GM12878 (cell line): ENCODE measurements around the gene ZNF618. TPM values are rescaled to one million over a fixed set of nuclear protein-coding genes. Genes with fewer than 3 reads are reported as not detected.

Source experiments
- ATAC-seq: fragments of 200-7000 bp; cut with Tn5 transposase; 3 replicates; pipeline ENCODE4 v1.9.1; 2020; ENCODE audit warnings: mild to moderate bottlenecking, moderate library complexity
- BruUV-seq: library from RNA; stranded (reverse); fragments of 400-500 nt; replicated peaks from 2 replicates; lab custom pipeline; 2021; lab: Mats Ljungman, UMichigan
- CTCF ChIA-PET: fragments of 300-600 bp; sonication (Branson Sonifier 250); formaldehyde crosslinking; extraction: SDS; loops from one replicate; lab custom pipeline; 2021; ENCODE audit warnings: inconsistent platforms; lab: Yijun Ruan, JAX
- POLR2A ChIA-PET: fragments of 350-600 bp; formaldehyde crosslinking; extraction: SDS; loops from one replicate; lab custom pipeline; 2021; ENCODE audit warnings: inconsistent platforms; lab: Charles Lee
- RAD21 ChIA-PET: fragments of 300-600 bp; sonication (Branson Sonifier 250); formaldehyde crosslinking; loops from one replicate; lab custom pipeline; 2023; ENCODE audit warnings: antibody characterized with exemption; ENCODE audit not compliant: unreplicated experiment; lab: Charles Lee
- SMC1A ChIA-PET: fragments of 300-600 bp; sonication (Branson Sonifier 250); formaldehyde crosslinking; loops from one replicate; lab custom pipeline; 2023; ENCODE audit not compliant: unreplicated experiment, uncharacterized antibody; lab: Charles Lee
- DNase-seq: peaks from one replicate; pipeline ENCODE4 v3.0.0-alpha.2; 2011; ENCODE audit warnings: low read depth, low spot score
- FAIRE-seq: peaks from 3 replicates; lab custom pipeline; 2011; peaks lifted over from hg19 to GRCh38; lab: Jason Lieb, UNC
- H2AFZ ChIP-seq: 2 replicates; pipeline ENCODE4 v1.6.0; 2011; ENCODE audit warnings: low read depth, low read length, control low read depth; ENCODE audit not compliant: control insufficient read depth
- H3K27ac ChIP-seq: 2 replicates; pipeline ENCODE4 v1.5.1; 2011; ENCODE audit warnings: control low read depth; ENCODE audit not compliant: control insufficient read depth, insufficient read depth
- H3K27me3 ChIP-seq, 2 experiments: replicated peaks in 1 of 2; 2 replicates each; pipeline versions ENCODE4 v1.6.0 to v1.6.1; 2011; ENCODE audit warnings: low read length in 1 of 2; ENCODE audit not compliant: control insufficient read depth in 2 of 2, insufficient read depth in 2 of 2
- H3K36me3 ChIP-seq, 2 experiments: 2 replicates each; pipeline ENCODE4 v1.5.1; 2011; ENCODE audit warnings: low read length in 1 of 2; ENCODE audit not compliant: control insufficient read depth in 2 of 2, insufficient read depth in 2 of 2
- H3K4me1 ChIP-seq: 2 replicates; pipeline ENCODE4 v1.6.1; 2011; ENCODE audit warnings: mild to moderate bottlenecking, low read length, moderate library complexity, mixed read lengths; ENCODE audit not compliant: control insufficient read depth, insufficient read depth
- H3K4me2 ChIP-seq: 2 replicates; pipeline ENCODE4 v1.6.0; 2011; ENCODE audit warnings: control low read depth; ENCODE audit not compliant: control insufficient read depth, insufficient read depth
- H3K4me3 ChIP-seq: fragments of 200-600 bp; sonication (generic); 2 replicates; pipeline ENCODE4 v1.5.1; 2016
- H3K79me2 ChIP-seq: 2 replicates; pipeline ENCODE4 v1.6.0; 2011; ENCODE audit warnings: low read length; ENCODE audit not compliant: control insufficient read depth, insufficient read depth
- H3K9ac ChIP-seq: 2 replicates; pipeline ENCODE4 v1.8.0; 2011; ENCODE audit warnings: low read length, control low read depth, mixed read lengths; ENCODE audit not compliant: control insufficient read depth, insufficient read depth
- H3K9me3 ChIP-seq: replicated peaks from 3 replicates; pipeline ENCODE4 v1.5.1; 2011; ENCODE audit warnings: mild to moderate bottlenecking, low read length; ENCODE audit not compliant: control insufficient read depth, insufficient read depth
- H4K20me1 ChIP-seq: 2 replicates; pipeline ENCODE4 v1.6.0; 2011; ENCODE audit not compliant: control insufficient read depth, insufficient read depth
- CREM ChIP-seq: IDR thresholded peaks from 2 replicates; pipeline ENCODE4 v1.6.1; 2014; ENCODE audit warnings: antibody characterized with exemption, low read depth
- EED ChIP-seq: sonication (generic); IDR thresholded peaks from 2 replicates; pipeline ENCODE4 v1.6.1; 2016; ENCODE audit warnings: antibody characterized with exemption, low read depth
- FOXK2 ChIP-seq: fragments of 450-650 bp; IDR thresholded peaks from 2 replicates; pipeline ENCODE4 v1.6.1; 2017; ENCODE audit warnings: mild to moderate bottlenecking, moderate library complexity
- HCFC1 ChIP-seq: fragments of 150-350 bp; IDR thresholded peaks from 2 replicates; pipeline ENCODE4 v1.6.1; 2014; ENCODE audit warnings: low read length
- HDAC2 ChIP-seq: fragments of 200-600 bp; sonication (generic); IDR thresholded peaks from 2 replicates; pipeline ENCODE4 v1.6.1; 2017
- IRF3 ChIP-seq: fragments of 450-650 bp; IDR thresholded peaks from 2 replicates; pipeline ENCODE4 v1.6.1; 2014; ENCODE audit warnings: mild to moderate bottlenecking
- JUNB ChIP-seq: IDR thresholded peaks from 2 replicates; pipeline ENCODE4 v1.6.1; 2016; ENCODE audit warnings: antibody characterized with exemption, mild to moderate bottlenecking
- MAX ChIP-seq: IDR thresholded peaks from 2 replicates; pipeline ENCODE4 v1.6.1; 2012; ENCODE audit warnings: low read depth, low read length, improper control_type of control experiment
- PAX5 ChIP-seq: IDR thresholded peaks from 2 replicates; pipeline ENCODE4 v1.6.1; 2011; ENCODE audit warnings: low read depth, low read length, borderline replicate concordance
- PML ChIP-seq: IDR thresholded peaks from 2 replicates; pipeline ENCODE4 v1.6.1; 2012; ENCODE audit warnings: low read length, inconsistent platforms
- POLR2AphosphoS2 ChIP-seq: IDR thresholded peaks from 2 replicates; pipeline ENCODE4 v1.6.1; 2011; ENCODE audit warnings: low read depth, mild to moderate bottlenecking, low read length, improper control_type of control experiment, moderate library complexity
- SKIL ChIP-seq: fragments of 450-650 bp; IDR thresholded peaks from 2 replicates; pipeline ENCODE4 v1.6.1; 2017; ENCODE audit warnings: mild to moderate bottlenecking, low read depth, inconsistent platforms; ENCODE audit not compliant: poor library complexity, severe bottlenecking
- SMAD5 ChIP-seq: IDR thresholded peaks from 2 replicates; pipeline ENCODE4 v1.6.1; 2016; ENCODE audit warnings: antibody characterized with exemption, low read depth
- SPI1 ChIP-seq: IDR thresholded peaks from 2 replicates; pipeline ENCODE4 v1.6.1; 2011; ENCODE audit warnings: low read depth, mild to moderate bottlenecking, low read length, moderate library complexity, borderline replicate concordance; ENCODE audit not compliant: insufficient read depth
- SREBF2 ChIP-seq: IDR thresholded peaks from 2 replicates; pipeline ENCODE4 v1.6.1; 2012; ENCODE audit warnings: mild to moderate bottlenecking, low read length
- USF2 ChIP-seq: IDR thresholded peaks from 2 replicates; pipeline ENCODE4 v1.6.1; 2011; ENCODE audit warnings: low read depth, low read length, improper control_type of control experiment, borderline replicate concordance
- ZBTB40 ChIP-seq: fragments of 450-650 bp; IDR thresholded peaks from 2 replicates; pipeline ENCODE4 v1.6.1; 2016; ENCODE audit warnings: mild to moderate bottlenecking, moderate library complexity, borderline replicate concordance
- ZNF217 ChIP-seq: fragments of 450-650 bp; IDR thresholded peaks from 2 replicates; pipeline ENCODE4 v1.6.1; 2017; ENCODE audit warnings: antibody characterized with exemption, mild to moderate bottlenecking
- WGBS: methylation state at CpG from one replicate; pipeline ENCODE4 v1.1.6; 2016; ENCODE audit warnings: low lambda C conversion rate; ENCODE audit not compliant: insufficient replicate concordance, insufficient coverage; ENCODE audit errors: missing lambda C conversion rate; 5-methylcytosine and 5-hydroxymethylcytosine counted together
- in situ Hi-C: fragments of 300-500 bp; cut with MboI; formaldehyde crosslinking; loops from 9 replicates; pipeline ENCODE4 v1.14.3; 2018; ENCODE audit warnings: mixed read lengths
- intact Hi-C: fragments of 100-400 bp; cut with micrococcal nuclease; formaldehyde crosslinking; loops from one replicate; pipeline ENCODE4 v1.14.2; 2022; ENCODE audit not compliant: unreplicated experiment
- polyA plus RNA-seq, 11 experiments: library from polyadenylated mRNA; depleted of rRNA in 4 of 11; unstranded in 6 of 11; stranded (reverse) in 5 of 11; fragments of >200 nt; fragmentation: Nextera tagmentation in 4 of 11; fragmentation: Illumina TruSeq in 1 of 11; extraction: Ambion mirVana in 4 of 11; extraction: Trizol in 1 of 11; gene quantifications; 1 replicate in 1 of 11; 2 replicates in 10 of 11; pipeline versions ENCODE4 v1.2.1 to v1.2.3, GENCODE V29; 2011 to 2016; ENCODE audit warnings: inconsistent platforms in 2 of 11, missing spikeins in 2 of 11, low read depth in 1 of 11
- total RNA-seq, 4 experiments: library from RNA; depleted of rRNA in 3 of 4; stranded (reverse); fragments of >200 nt in 3 of 4; fragmentation: Illumina TruSeq in 1 of 4; extraction: Trizol in 1 of 4; gene quantifications; 2 replicates each; pipeline versions ENCODE4 v1.2.1 to v1.2.3, GENCODE V29; 2013 to 2021

ZNF618 gene
- total and polyA plus RNA-seq, 10 of the 15 experiments (the other 5 are each of a cell fraction or from before 2014, with no cell fraction given) = 0.01 to 0.24 (median 0.06) TPM; not detected in 2

- no peaks in the 10 kb centered on the region for H3K79me2 ChIP-seq
- ChIA-PET RAD21 (no interaction called here), SMC1A (interaction anchor here (1.0 kb wide), 1 partner anchor 11 kb away, joined by 4 read pairs; no protein-coding TSS in a partner anchor)
- no peak for ATAC-seq
- TF ChIP-seq POLR2AphosphoS2 (no peak), HDAC2 (no peak), SKIL (no peak), PAX5 (no peak), FOXK2 (no peak), SREBF2 (no peak), HCFC1 (no peak), MAX (no peak), USF2 (no peak), ZNF217 (no peak), SPI1 (no peak), SMAD5 (no peak), CREM (no peak), PML (no peak), ZBTB40 (no peak), JUNB (no peak), IRF3 (no peak), EED (no peak)
- TF ChIP-seq, all 136 proteins: peak for 0
- Histone ChIP-seq H3K27me3 (no peaks in the 10 kb centered on the region), H4K20me1 (no peaks in the 10 kb centered on the region), H3K36me3 (no peaks in the 10 kb centered on the region), H3K4me1 (no peaks in the 10 kb centered on the region), H3K9me3 (no peaks in the 10 kb centered on the region; the same call in 2 of the 3 replicates), H3K4me3 (no peak overlapping the region), H3K9ac (no peak overlapping the region), H3K27ac (no peak overlapping the region), H2AFZ (no peak overlapping the region), H3K4me2 (no peak overlapping the region)
- ChIA-PET POLR2A (no interaction called here), CTCF (interaction anchor here (0.6 to 2.1 kb wide), 2 partner anchors 12 to 250 kb away, joined by 3 to 4 read pairs; no protein-coding TSS in a partner anchor)
- intact Hi-C loops = no loop called here
- FAIRE-seq = no peak
- no TSS peak for BruUV-seq
- 2% methylated on average over 7 of the region's 7 CpGs for WGBS
- no peak for DNase-seq
- in situ Hi-C loops = no loop called here
Measured at GRCh38 chr9:114071197-114071795, 195.2 kb downstream of the ZNF618 start.
